WTC11 (cell line): ENCODE data around the gene SMIM38. TPM values are rescaled to one million over a fixed set of nuclear protein-coding genes. Genes with fewer than 3 reads are reported as not detected.

Experiments
- ATAC-seq: fragments of 200-7000 bp; cut with Tn5 transposase; 2 replicates; pipeline ENCODE4 v1.10.0; 2021; ENCODE audit warnings: mild to moderate bottlenecking, moderate library complexity
- CTCF ChIA-PET: fragments of 300-600 bp; sonication (Branson Sonifier 250); formaldehyde crosslinking; loops from one replicate; lab custom pipeline; 2021; ENCODE audit warnings: antibody characterized with exemption; lab: Charles Lee
- POLR2A ChIA-PET: fragments of 350-600 bp; sonication (Branson Sonifier 250); formaldehyde crosslinking; loops from one replicate; lab custom pipeline; 2021; ENCODE audit warnings: antibody characterized with exemption; lab: Charles Lee
- DNase-seq: peaks from one replicate; pipeline ENCODE4 v3.0.0; 2021; ENCODE audit warnings: low spot score
- H3K27ac Mint-ChIP-seq: 2 replicates; pipeline ENCODE4 v1.8.0; 2021; ENCODE audit warnings: mixed read lengths
- H3K27me3 Mint-ChIP-seq: 2 replicates; pipeline ENCODE4 v1.8.0; 2021; ENCODE audit warnings: low read depth, mild to moderate bottlenecking, moderate library complexity, mixed read lengths
- H3K36me3 Mint-ChIP-seq: 2 replicates; pipeline ENCODE4 v1.8.0; 2021; ENCODE audit warnings: mixed read lengths
- H3K4me1 Mint-ChIP-seq: 2 replicates; pipeline ENCODE4 v1.8.0; 2022; ENCODE audit warnings: mixed read lengths
- H3K4me3 Mint-ChIP-seq: 2 replicates; pipeline ENCODE4 v1.8.0; 2021; ENCODE audit warnings: mild to moderate bottlenecking, moderate library complexity, mixed read lengths
- H3K9me3 Mint-ChIP-seq: 2 replicates; pipeline ENCODE4 v1.8.0; 2021; ENCODE audit warnings: mixed read lengths
- ATF2 ChIP-seq: sonication (generic); formaldehyde crosslinking; IDR thresholded peaks from 2 replicates; pipeline ENCODE4 v1.8.1; 2022; ENCODE audit warnings: low read depth, missing genetic modification reagents, borderline replicate concordance
- ATF6 ChIP-seq: sonication (generic); formaldehyde crosslinking; IDR thresholded peaks from 2 replicates; pipeline ENCODE4 v1.8.1; 2023; ENCODE audit warnings: mild to moderate bottlenecking, missing genetic modification reagents
- CDX4 ChIP-seq: fragments of 250-450 bp; sonication (Bioruptor Pico); IDR thresholded peaks from 2 replicates; pipeline ENCODE4 v1.9.0; 2021; ENCODE audit warnings: moderate library complexity, mild to moderate bottlenecking, inconsistent platforms, borderline replicate concordance
- EMX1 ChIP-seq: fragments of 250-450 bp; sonication (Bioruptor Pico); IDR thresholded peaks from 2 replicates; pipeline ENCODE4 v1.8.0; 2021; ENCODE audit warnings: mild to moderate bottlenecking
- ESRRA ChIP-seq: sonication (generic); formaldehyde crosslinking; IDR thresholded peaks from 2 replicates; pipeline ENCODE4 v1.8.1; 2022; ENCODE audit warnings: mild to moderate bottlenecking, missing genetic modification reagents, borderline replicate concordance
- FOXK1 ChIP-seq: sonication (generic); formaldehyde crosslinking; IDR thresholded peaks from 2 replicates; pipeline ENCODE4 v1.8.0; 2022; ENCODE audit warnings: mild to moderate bottlenecking, moderate library complexity, missing genetic modification reagents
- HMGA2 ChIP-seq: fragments of 250-450 bp; sonication (Bioruptor Pico); IDR thresholded peaks from 2 replicates; pipeline ENCODE4 v1.4.0; 2021; ENCODE audit warnings: mild to moderate bottlenecking, moderate library complexity
- IRF1 ChIP-seq: sonication (generic); formaldehyde crosslinking; IDR thresholded peaks from 2 replicates; pipeline ENCODE4 v1.8.0; 2023; ENCODE audit warnings: missing genetic modification reagents
- IRF2 ChIP-seq: sonication (generic); formaldehyde crosslinking; IDR thresholded peaks from 2 replicates; pipeline ENCODE4 v1.8.0; 2022; ENCODE audit warnings: low read depth, missing genetic modification reagents, borderline replicate concordance
- JUN ChIP-seq: sonication (generic); formaldehyde crosslinking; IDR thresholded peaks from 2 replicates; pipeline ENCODE4 v1.8.0; 2023; ENCODE audit warnings: mild to moderate bottlenecking, missing genetic modification reagents
- NFE2L1 ChIP-seq: sonication (generic); formaldehyde crosslinking; IDR thresholded peaks from 2 replicates; pipeline ENCODE4 v1.8.1; 2023; ENCODE audit warnings: missing genetic modification reagents
- NR1H2 ChIP-seq: sonication (generic); formaldehyde crosslinking; IDR thresholded peaks from 2 replicates; pipeline ENCODE4 v1.9.0; 2021; ENCODE audit warnings: mild to moderate bottlenecking, moderate library complexity, missing genetic modification reagents
- NR2C2 ChIP-seq: sonication (generic); formaldehyde crosslinking; IDR thresholded peaks from 2 replicates; pipeline ENCODE4 v1.8.0; 2022; ENCODE audit warnings: mild to moderate bottlenecking, missing genetic modification reagents
- NR3C1 ChIP-seq: sonication (generic); formaldehyde crosslinking; conservative IDR thresholded peaks from 2 replicates; pipeline ENCODE4 v1.8.1; 2023; ENCODE audit warnings: low read depth, mild to moderate bottlenecking, missing genetic modification reagents
- TEAD1 ChIP-seq: sonication (generic); formaldehyde crosslinking; IDR thresholded peaks from 2 replicates; pipeline ENCODE4 v1.8.0; 2022; ENCODE audit warnings: mild to moderate bottlenecking, missing genetic modification reagents
- TEAD4 ChIP-seq: sonication (generic); formaldehyde crosslinking; IDR thresholded peaks from 2 replicates; pipeline ENCODE4 v1.8.0; 2022; ENCODE audit warnings: mild to moderate bottlenecking, missing genetic modification reagents
- USF1 ChIP-seq: sonication (generic); formaldehyde crosslinking; IDR thresholded peaks from 2 replicates; pipeline ENCODE4 v1.8.0; 2022; ENCODE audit warnings: mild to moderate bottlenecking, missing genetic modification reagents
- ZBTB21 ChIP-seq: sonication (generic); formaldehyde crosslinking; IDR thresholded peaks from 2 replicates; pipeline ENCODE4 v1.8.1; 2023; ENCODE audit warnings: mild to moderate bottlenecking, missing genetic modification reagents, borderline replicate concordance
- ZNF121 ChIP-seq: sonication (generic); formaldehyde crosslinking; IDR thresholded peaks from 2 replicates; pipeline ENCODE4 v1.8.0; 2023; ENCODE audit warnings: missing genetic modification reagents
- ZNF232 ChIP-seq: sonication (generic); formaldehyde crosslinking; IDR thresholded peaks from 2 replicates; pipeline ENCODE4 v1.8.0; 2022; ENCODE audit warnings: mild to moderate bottlenecking, missing genetic modification reagents
- ZNF396 ChIP-seq: fragments of 250-450 bp; sonication (Bioruptor Pico); IDR thresholded peaks from 2 replicates; pipeline ENCODE4 v1.8.0; 2021; ENCODE audit warnings: mild to moderate bottlenecking, moderate library complexity, borderline replicate concordance
- ZNF416 ChIP-seq: fragments of 250-450 bp; sonication (Bioruptor Pico); IDR thresholded peaks from 2 replicates; pipeline ENCODE4 v1.9.0; 2021; ENCODE audit warnings: mild to moderate bottlenecking, inconsistent platforms
- ZNF671 ChIP-seq: fragments of 250-450 bp; sonication (Bioruptor Pico); IDR thresholded peaks from 2 replicates; pipeline ENCODE4 v1.8.0; 2021; ENCODE audit warnings: mild to moderate bottlenecking
- total RNA-seq: library from RNA; stranded (reverse); gene quantifications from 3 replicates; pipeline ENCODE4 v1.2.3, GENCODE V29; 2021
- TF ChIP-seq, protein P1 (sequence below): sonication (generic); formaldehyde crosslinking; conservative IDR thresholded peaks from 2 replicates; pipeline ENCODE4 v1.8.1; 2023; ENCODE audit warnings: mild to moderate bottlenecking, low read depth, missing genetic modification reagents, moderate library complexity

Gene SMIM38
- total RNA-seq, 1 experiment from 2014 or later, result 0.39 TPM

- TF ChIP-seq IRF1 (CRISPR knock-in tag) (no peak), IRF2 (CRISPR knock-in tag) (no peak), HMGA2 (CRISPR knock-in tag) (no peak)
- TF ChIP-seq, protein P1, sequence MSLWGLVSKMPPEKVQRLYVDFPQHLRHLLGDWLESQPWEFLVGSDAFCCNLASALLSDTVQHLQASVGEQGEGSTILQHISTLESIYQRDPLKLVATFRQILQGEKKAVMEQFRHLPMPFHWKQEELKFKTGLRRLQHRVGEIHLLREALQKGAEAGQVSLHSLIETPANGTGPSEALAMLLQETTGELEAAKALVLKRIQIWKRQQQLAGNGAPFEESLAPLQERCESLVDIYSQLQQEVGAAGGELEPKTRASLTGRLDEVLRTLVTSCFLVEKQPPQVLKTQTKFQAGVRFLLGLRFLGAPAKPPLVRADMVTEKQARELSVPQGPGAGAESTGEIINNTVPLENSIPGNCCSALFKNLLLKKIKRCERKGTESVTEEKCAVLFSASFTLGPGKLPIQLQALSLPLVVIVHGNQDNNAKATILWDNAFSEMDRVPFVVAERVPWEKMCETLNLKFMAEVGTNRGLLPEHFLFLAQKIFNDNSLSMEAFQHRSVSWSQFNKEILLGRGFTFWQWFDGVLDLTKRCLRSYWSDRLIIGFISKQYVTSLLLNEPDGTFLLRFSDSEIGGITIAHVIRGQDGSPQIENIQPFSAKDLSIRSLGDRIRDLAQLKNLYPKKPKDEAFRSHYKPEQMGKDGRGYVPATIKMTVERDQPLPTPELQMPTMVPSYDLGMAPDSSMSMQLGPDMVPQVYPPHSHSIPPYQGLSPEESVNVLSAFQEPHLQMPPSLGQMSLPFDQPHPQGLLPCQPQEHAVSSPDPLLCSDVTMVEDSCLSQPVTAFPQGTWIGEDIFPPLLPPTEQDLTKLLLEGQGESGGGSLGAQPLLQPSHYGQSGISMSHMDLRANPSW, result no peak
Observed at GRCh38 chr11:69110451-69110850, 45.3 kb upstream of the SMIM38 start (continued).

DNA sequence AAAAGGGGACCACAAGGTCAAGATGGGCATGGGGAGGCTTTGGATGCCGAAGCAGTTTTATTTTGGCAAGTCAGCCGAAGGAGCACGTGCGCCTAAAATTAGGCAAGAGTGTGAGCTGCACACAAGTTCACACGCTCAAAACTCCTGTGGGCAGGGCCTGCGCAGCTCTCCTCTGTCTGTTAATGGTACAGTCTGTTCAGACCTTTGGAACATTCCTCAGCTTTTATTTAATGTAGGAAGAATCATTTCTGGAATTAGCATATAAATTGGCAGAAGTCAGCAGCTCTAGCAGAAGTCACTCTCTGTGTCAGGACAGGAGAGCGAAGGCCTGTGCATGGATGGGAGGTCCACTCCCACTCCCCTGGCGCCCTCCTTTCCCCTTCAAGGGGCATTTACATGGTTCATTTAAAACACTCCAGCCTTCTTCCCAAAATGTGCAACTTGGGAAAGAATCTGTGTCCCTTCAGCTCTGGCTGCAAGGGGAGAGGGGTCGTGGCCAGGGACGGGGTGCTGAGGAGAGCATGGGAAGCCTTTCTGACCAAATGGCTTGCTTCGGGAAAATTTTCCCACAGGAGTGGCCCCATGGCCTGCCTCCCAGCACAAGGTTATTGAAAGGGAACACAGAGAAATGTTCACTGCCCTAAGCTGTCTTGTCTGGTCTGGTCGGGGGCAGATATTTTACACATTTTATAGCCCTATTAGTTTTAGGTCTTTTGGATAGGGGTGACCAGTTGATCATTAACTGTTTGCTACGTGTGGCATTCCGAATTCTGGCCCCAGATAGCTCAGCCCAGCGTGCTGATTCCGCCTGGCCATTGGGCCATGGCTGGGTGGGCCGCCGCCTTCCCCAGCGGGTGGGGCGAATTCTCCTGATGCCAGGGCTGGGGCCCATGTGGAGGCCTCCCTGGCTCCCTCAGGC lies 43.9 kb upstream of the SMIM38 start:
- no peak overlapping the region for H3K27ac Mint-ChIP-seq
- H3K9me3 Mint-ChIP-seq, result peaks cover 34% of the 10 kb centered on the region
- ChIA-PET CTCF (interaction anchor here (1.2 kb wide), 1 partner anchor 20 kb away, joined by 6 read pairs; no protein-coding TSS in a partner anchor), POLR2A (no interaction called here)
- no peak overlapping the region for H3K4me3 Mint-ChIP-seq
- no peak for ATAC-seq
- no peaks in the 10 kb centered on the region for H3K4me1 Mint-ChIP-seq
- no peak for DNase-seq
- peaks cover 3% of the 10 kb centered on the region for H3K27me3 Mint-ChIP-seq
- TF ChIP-seq NR1H2 (CRISPR knock-in tag) (no peak), ESRRA (CRISPR knock-in tag) (no peak), TEAD1 (CRISPR knock-in tag) (no peak), ZNF121 (no peak), ZNF232 (CRISPR knock-in tag) (no peak), USF1 (CRISPR knock-in tag) (no peak), NR2C2 (no peak), ZBTB21 (CRISPR knock-in tag) (no peak), JUN (CRISPR knock-in tag) (no peak), ZNF396 (CRISPR knock-in tag) (no peak), NR3C1 (CRISPR knock-in tag) (no peak), ATF6 (no peak), FOXK1 (CRISPR knock-in tag) (no peak), ZNF416 (no peak), CDX4 (CRISPR knock-in tag) (no peak), TEAD4 (CRISPR knock-in tag) (no peak), ZNF671 (CRISPR knock-in tag) (no peak), ATF2 (CRISPR knock-in tag) (no peak), EMX1 (CRISPR knock-in tag) (no peak), NFE2L1 (CRISPR knock-in tag) (no peak)
- peaks cover 26% of the 10 kb centered on the region for H3K36me3 Mint-ChIP-seq
